ENCODE data around the gene HOXA11. TPM values are rescaled to one million over a fixed set of nuclear protein-coding genes. Genes with fewer than 3 reads are reported as not detected.

HOXA11 gene
- total and polyA plus RNA-seq, 4 donors = not detected

DNA sequence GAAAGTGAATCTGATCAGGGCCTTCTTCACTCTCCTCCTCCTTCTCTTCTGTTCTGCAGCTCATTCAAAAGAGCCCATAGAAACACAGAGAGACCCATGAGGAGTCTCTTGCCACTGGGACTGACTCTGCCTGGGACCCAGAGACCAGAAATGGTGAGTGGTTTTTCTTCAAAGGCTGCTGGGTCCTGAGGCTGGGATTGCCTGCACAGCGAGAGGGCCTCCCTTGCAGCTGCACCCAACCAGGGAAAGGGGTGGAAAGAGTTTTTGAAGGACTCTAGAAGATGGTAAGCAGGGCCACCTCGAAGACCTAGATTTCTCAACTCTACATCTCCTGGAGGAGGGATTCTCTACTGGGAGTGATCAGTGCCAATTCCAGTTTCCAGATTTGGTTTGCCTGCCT, 30.3 kb upstream of the HOXA11 start:
- Histone ChIP-seq H3K36me3 (ENCODE audit: control insufficient read depth in 4 of 4, insufficient read depth in 3 of 4, low read depth in 1 of 4, low read length in 3 of 4) (no peaks in the 10 kb centered on the region), H3K4me3 (ENCODE audit: low read depth in 1 of 3, low read length in 3 of 3) (no peak overlapping the region), H3K27ac (ENCODE audit: low read depth in 1 of 2, low read length in 2 of 2) (no peak overlapping the region), H3K27me3 (ENCODE audit: control insufficient read depth in 4 of 4, insufficient read depth in 4 of 4, low read length in 3 of 4) (peaks cover 1 to 19% (median 11%) of the 10 kb centered on the region in 4 donors), H3K4me1 (ENCODE audit: control insufficient read depth in 4 of 4, insufficient read depth in 4 of 4, low read length in 3 of 4) (peaks cover 5 to 8% (median 7%) of the 10 kb centered on the region in 4 donors), H3K9me3 (ENCODE audit: control insufficient read depth in 4 of 4, low read length in 3 of 4) (no peaks in the 10 kb centered on the region), H3K9ac (ENCODE audit: low read depth in 1 of 2, low read length in 2 of 2) (no peak overlapping the region)
- WGBS = 86% methylated on average over 2 of the region's 2 CpGs
- DNase-seq (ENCODE audit: low spot score) = no peak
- TF ChIP-seq EGR1 (IDR thresholded peaks at IDR 0.05; ENCODE audit: low read depth in 2 of 2) (no peak), GABPA (IDR thresholded peaks at IDR 0.05 in 1 of 2, conservative IDR thresholded peaks at IDR 0.05 in 1 of 2) (no peak), FOXA1 (IDR thresholded peaks at IDR 0.05) (no peak), RAD21 (IDR thresholded peaks at IDR 0.05) (no peak), FOXA2 (IDR thresholded peaks at IDR 0.05) (no peak), JUND (IDR thresholded peaks at IDR 0.05) (no peak), NR2F2 (IDR thresholded peaks at IDR 0.05) (no peak), YY1 (IDR thresholded peaks at IDR 0.05) (no peak)
- TF ChIP-seq, protein P1, sequence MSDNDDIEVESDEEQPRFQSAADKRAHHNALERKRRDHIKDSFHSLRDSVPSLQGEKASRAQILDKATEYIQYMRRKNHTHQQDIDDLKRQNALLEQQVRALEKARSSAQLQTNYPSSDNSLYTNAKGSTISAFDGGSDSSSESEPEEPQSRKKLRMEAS (IDR thresholded peaks at IDR 0.05) = no peak
- TF ChIP-seq, protein P2, sequence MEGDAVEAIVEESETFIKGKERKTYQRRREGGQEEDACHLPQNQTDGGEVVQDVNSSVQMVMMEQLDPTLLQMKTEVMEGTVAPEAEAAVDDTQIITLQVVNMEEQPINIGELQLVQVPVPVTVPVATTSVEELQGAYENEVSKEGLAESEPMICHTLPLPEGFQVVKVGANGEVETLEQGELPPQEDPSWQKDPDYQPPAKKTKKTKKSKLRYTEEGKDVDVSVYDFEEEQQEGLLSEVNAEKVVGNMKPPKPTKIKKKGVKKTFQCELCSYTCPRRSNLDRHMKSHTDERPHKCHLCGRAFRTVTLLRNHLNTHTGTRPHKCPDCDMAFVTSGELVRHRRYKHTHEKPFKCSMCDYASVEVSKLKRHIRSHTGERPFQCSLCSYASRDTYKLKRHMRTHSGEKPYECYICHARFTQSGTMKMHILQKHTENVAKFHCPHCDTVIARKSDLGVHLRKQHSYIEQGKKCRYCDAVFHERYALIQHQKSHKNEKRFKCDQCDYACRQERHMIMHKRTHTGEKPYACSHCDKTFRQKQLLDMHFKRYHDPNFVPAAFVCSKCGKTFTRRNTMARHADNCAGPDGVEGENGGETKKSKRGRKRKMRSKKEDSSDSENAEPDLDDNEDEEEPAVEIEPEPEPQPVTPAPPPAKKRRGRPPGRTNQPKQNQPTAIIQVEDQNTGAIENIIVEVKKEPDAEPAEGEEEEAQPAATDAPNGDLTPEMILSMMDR (IDR thresholded peaks at IDR 0.05; ENCODE audit: low read depth, low read length, missing input control) = no peak
- TF ChIP-seq, protein P3, sequence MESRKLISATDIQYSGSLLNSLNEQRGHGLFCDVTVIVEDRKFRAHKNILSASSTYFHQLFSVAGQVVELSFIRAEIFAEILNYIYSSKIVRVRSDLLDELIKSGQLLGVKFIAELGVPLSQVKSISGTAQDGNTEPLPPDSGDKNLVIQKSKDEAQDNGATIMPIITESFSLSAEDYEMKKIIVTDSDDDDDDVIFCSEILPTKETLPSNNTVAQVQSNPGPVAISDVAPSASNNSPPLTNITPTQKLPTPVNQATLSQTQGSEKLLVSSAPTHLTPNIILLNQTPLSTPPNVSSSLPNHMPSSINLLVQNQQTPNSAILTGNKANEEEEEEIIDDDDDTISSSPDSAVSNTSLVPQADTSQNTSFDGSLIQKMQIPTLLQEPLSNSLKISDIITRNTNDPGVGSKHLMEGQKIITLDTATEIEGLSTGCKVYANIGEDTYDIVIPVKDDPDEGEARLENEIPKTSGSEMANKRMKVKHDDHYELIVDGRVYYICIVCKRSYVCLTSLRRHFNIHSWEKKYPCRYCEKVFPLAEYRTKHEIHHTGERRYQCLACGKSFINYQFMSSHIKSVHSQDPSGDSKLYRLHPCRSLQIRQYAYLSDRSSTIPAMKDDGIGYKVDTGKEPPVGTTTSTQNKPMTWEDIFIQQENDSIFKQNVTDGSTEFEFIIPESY (IDR thresholded peaks at IDR 0.05) = no peak

DNA sequence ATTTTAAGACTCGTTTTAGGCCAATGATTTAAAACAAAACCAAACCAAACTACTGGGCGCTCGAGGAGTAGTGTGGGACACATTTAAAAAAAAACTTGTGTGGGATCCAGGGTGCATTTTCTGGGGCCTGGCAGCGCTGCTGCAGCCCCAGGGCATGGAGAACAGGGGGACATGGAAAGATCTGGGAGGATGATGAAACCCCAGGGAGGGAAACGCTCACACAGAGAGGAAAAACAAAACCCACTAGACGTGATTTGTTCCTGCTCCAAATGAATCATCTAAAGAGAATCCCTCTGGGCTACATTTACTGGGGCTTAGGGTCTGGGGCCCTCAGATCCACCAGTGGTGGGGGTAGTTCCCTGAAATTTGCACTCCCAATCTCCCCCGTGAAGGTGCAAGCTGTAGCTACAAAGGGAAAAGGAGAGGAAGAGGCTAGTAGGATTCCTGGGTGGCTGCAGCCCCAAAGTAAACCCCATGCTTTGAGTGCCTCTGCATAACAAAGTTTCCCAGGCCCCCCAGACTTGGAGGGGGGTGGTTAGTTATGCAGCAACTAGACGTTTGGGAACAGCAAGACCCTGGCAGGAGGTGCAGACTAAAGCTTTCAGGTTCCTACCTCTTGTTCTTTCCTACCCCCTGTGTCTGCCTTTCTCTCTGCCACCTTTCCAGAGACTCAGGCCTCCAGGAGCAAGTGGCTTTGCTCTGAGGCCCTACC, 29.4 kb upstream of the HOXA11 start:
- no peak overlapping the region for H3K9ac ChIP-seq (ENCODE audit: low read depth in 1 of 2, low read length in 2 of 2)
- H3K9me3 ChIP-seq (ENCODE audit: control insufficient read depth in 4 of 4, low read length in 3 of 4) = no peaks in the 10 kb centered on the region
- no peak overlapping the region for H3K27ac ChIP-seq (ENCODE audit: low read depth in 1 of 2, low read length in 2 of 2)
- H3K4me3 ChIP-seq (ENCODE audit: low read depth in 1 of 3, low read length in 3 of 3) = no peak overlapping the region
- H3K36me3 ChIP-seq (ENCODE audit: control insufficient read depth in 4 of 4, insufficient read depth in 3 of 4, low read depth in 1 of 4, low read length in 3 of 4) = no peaks in the 10 kb centered on the region
- peaks cover 6 to 10% (median 7%) of the 10 kb centered on the region in 4 donors for H3K4me1 ChIP-seq (ENCODE audit: control insufficient read depth in 4 of 4, insufficient read depth in 4 of 4, low read length in 3 of 4)
- DNase-seq (ENCODE audit: low spot score) = no peak
- peaks cover 0 to 10% (median 7%) of the 10 kb centered on the region in 4 donors for H3K27me3 ChIP-seq (ENCODE audit: control insufficient read depth in 4 of 4, insufficient read depth in 4 of 4, low read length in 3 of 4)
- 72% methylated on average over 8 of the region's 8 CpGs for WGBS
- TF ChIP-seq EGR1 (IDR thresholded peaks at IDR 0.05; ENCODE audit: low read depth in 2 of 2) (no peak), FOXA2 (IDR thresholded peaks at IDR 0.05) (no peak), TAF1 (conservative IDR thresholded peaks at IDR 0.05) (no peak), FOXA1 (IDR thresholded peaks at IDR 0.05) (no peak), JUND (IDR thresholded peaks at IDR 0.05) (no peak), RAD21 (IDR thresholded peaks at IDR 0.05) (no peak), YY1 (IDR thresholded peaks at IDR 0.05) (no peak), GABPA (IDR thresholded peaks at IDR 0.05 in 1 of 2, conservative IDR thresholded peaks at IDR 0.05 in 1 of 2) (no peak), HNF4A (conservative IDR thresholded peaks at IDR 0.05) (no peak), RXRA (IDR thresholded peaks at IDR 0.05) (no peak), NR2F2 (IDR thresholded peaks at IDR 0.05) (no peak), SP1 (IDR thresholded peaks at IDR 0.05) (no peak), HNF4G (IDR thresholded peaks at IDR 0.05) (no peak)
- TF ChIP-seq, protein P1 (IDR thresholded peaks at IDR 0.05) = no peak
- TF ChIP-seq, protein P2 (IDR thresholded peaks at IDR 0.05; ENCODE audit: low read depth, low read length, missing input control) = no peak
- TF ChIP-seq, protein P3 (IDR thresholded peaks at IDR 0.05) = no peak
- TF ChIP-seq, protein P4, sequence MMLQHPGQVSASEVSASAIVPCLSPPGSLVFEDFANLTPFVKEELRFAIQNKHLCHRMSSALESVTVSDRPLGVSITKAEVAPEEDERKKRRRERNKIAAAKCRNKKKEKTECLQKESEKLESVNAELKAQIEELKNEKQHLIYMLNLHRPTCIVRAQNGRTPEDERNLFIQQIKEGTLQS (IDR thresholded peaks at IDR 0.05) = no peak
